Right atrium auricular region (tissue), 2 donors: ENCODE measurements around the gene PHTF2. TPM values are rescaled to one million over a fixed set of nuclear protein-coding genes. Genes with fewer than 3 reads are reported as not detected.

Experiments
- DNase-seq: peaks from one replicate; pipeline ENCODE4 v3.0.0-alpha.2; 2019; ENCODE audit warnings: low spot score
- H3K27ac ChIP-seq, 2 donors: fragments of 200-600 bp; sonication (generic); 1 replicate in 1 of 2; 2 replicates in 1 of 2; pipeline ENCODE4 v1.5.1; 2016 to 2019
- H3K27me3 ChIP-seq, 2 donors: fragments of 200-600 bp; sonication (generic); one replicate each; pipeline versions ENCODE4 v1.5.1 to v1.6.0; 2017 to 2019
- H3K36me3 ChIP-seq: fragments of 200-600 bp; sonication (generic); one replicate; pipeline ENCODE4 v1.5.1; 2016
- H3K4me1 ChIP-seq, 2 donors: fragments of 200-600 bp; sonication (generic); one replicate each; pipeline versions ENCODE4 v1.5.1 to v1.6.0; 2017 to 2019
- H3K4me3 ChIP-seq, 2 donors: fragments of 200-600 bp; sonication (generic); 1 replicate in 1 of 2; 2 replicates in 1 of 2; pipeline ENCODE4 v1.5.1; 2017 to 2019; ENCODE audit warnings: mild to moderate bottlenecking in 1 of 2, moderate library complexity in 1 of 2
- H3K9me3 ChIP-seq, 2 donors: fragments of 200-600 bp; sonication (generic); one replicate each; pipeline ENCODE4 v1.5.1; 2019
- total RNA-seq, 2 donors: library from RNA; depleted of rRNA; stranded (reverse); fragments of >200 nt; gene quantifications; one replicate each; pipeline ENCODE4 v1.1.0, GENCODE V29; 2016
- TF ChIP-seq, protein P1 (sequence below), 2 donors: fragments of 200-600 bp; sonication (generic); IDR thresholded peaks; one replicate each; pipeline ENCODE4 v1.5.1; 2019; ENCODE audit warnings: antibody characterized with exemption in 2 of 2

PHTF2 gene
- total RNA-seq, 2 donors from 2014 or later: 14.3 to 31.6 TPM

DNA sequence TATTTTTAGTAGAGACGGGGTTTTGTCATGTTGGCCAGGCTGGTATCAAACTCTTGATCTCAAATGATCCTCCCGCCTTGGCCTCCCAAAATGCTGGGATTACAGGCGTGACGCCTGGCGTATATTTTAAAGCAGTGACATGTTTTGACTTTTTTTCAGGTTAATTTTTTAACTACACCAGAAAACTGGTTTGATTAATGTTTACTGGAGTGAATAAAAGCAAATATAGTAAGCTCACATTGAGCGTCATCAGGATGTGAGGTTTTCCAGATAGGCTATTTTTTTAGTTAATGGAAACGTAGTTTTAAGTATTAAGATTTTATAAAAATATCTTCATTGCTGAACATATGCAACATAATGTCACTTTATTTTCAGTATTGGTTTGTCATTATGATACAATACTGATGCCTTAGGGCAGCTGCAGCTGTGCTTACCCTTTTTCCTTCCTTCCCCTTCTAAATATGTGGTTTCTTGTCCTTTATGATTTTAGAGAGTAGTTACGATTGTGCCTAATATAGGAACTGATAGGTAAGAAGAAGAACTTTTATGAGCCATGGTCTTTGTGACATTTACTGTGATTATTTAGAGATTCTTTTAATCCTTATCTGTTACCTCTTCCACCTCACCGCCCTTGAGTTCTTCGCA is 37.6 kb upstream of the PHTF2 start:
- no peaks in the 10 kb centered on the region for H3K27me3 ChIP-seq
- DNase-seq: no peak
- TF ChIP-seq, protein P1, sequence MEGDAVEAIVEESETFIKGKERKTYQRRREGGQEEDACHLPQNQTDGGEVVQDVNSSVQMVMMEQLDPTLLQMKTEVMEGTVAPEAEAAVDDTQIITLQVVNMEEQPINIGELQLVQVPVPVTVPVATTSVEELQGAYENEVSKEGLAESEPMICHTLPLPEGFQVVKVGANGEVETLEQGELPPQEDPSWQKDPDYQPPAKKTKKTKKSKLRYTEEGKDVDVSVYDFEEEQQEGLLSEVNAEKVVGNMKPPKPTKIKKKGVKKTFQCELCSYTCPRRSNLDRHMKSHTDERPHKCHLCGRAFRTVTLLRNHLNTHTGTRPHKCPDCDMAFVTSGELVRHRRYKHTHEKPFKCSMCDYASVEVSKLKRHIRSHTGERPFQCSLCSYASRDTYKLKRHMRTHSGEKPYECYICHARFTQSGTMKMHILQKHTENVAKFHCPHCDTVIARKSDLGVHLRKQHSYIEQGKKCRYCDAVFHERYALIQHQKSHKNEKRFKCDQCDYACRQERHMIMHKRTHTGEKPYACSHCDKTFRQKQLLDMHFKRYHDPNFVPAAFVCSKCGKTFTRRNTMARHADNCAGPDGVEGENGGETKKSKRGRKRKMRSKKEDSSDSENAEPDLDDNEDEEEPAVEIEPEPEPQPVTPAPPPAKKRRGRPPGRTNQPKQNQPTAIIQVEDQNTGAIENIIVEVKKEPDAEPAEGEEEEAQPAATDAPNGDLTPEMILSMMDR (IDR thresholded peaks at IDR 0.05): no peak
- H3K4me1 ChIP-seq: peaks cover 0 to 11% of the 10 kb centered on the region in 2 donors
- H3K9me3 ChIP-seq: no peaks in the 10 kb centered on the region
- no peak overlapping the region for H3K4me3 ChIP-seq
- H3K36me3 ChIP-seq: no peaks in the 10 kb centered on the region
- H3K27ac ChIP-seq: no peak overlapping the region

DNA sequence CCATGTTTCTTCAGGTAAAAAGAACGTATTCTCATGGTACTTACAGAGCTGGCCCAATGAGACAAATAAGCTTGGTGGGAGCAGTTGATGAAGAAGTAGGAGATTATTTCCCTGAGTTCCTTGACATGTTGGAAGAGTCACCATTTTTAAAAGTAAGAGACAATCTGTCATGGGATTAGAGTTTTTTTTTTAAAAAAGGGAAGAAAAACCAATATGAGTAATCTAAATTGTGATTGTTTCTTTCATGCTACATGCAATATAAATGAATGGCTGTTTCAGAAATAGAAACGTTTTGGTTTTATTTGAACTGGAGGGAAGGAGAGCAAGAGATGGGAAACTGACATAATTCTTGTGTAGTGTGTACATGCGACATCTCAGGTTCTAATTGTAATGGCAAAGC is 33.1 kb upstream of the PHTF2 start:
- DNase-seq: no peak
- no peaks in the 10 kb centered on the region for H3K36me3 ChIP-seq

DNA sequence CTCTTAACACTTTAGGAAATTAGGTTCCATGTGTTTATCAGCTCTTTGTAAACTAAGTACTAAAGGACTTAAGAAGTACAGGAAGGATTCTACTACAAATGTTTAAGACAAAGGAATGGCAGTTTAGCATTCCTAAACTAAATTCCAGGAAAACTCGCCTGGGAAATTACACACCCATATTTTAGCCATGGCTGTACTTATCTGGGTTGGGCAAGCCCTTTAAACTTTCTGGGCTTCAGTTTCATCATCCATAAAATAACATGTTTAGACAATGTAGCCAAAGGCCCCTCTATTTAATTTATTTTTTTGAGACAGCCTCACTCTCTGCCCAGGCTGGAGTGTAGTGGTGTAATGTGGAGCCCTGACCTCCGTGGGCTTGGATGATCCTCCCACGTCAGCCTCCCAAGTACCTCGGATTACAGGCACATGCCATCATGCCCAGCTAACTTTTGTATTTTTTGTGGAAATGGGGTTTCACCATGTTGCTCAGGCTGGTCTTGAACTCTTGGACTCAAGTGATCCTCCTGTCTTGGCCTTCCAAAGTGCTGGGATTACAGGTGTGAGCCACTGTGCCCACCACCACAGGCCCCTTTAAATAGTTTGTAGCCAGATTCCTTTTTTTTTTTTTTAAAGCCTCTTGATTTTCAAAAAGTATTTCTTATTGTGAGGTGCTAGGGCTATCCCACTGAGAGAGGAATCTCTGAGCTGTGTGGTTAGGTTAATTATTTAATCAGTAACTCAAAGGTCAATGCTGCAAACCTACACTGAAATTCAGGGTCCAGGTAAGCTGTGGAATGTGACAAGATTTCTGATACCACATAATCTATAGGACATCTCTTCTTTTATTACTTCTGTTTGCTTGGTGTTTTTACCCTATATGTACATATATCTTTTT is 32.4 kb upstream of the PHTF2 start:
- TF ChIP-seq, protein P1 (IDR thresholded peaks at IDR 0.05): no peak
- Histone ChIP-seq H3K36me3 (no peaks in the 10 kb centered on the region), H3K4me1 (peaks cover 0 to 11% of the 10 kb centered on the region in 2 donors), H3K4me3 (no peak overlapping the region), H3K27ac (no peak overlapping the region), H3K27me3 (no peaks in the 10 kb centered on the region), H3K9me3 (no peaks in the 10 kb centered on the region)
- DNase-seq: no peak

More for the DNA sequence above, 33.1 kb upstream of the PHTF2 start:
- TF ChIP-seq, protein P1 (IDR thresholded peaks at IDR 0.05): no peak
- H3K27ac ChIP-seq: no peak overlapping the region
- H3K9me3 ChIP-seq: no peaks in the 10 kb centered on the region
- H3K4me1 ChIP-seq: peaks cover 0 to 11% of the 10 kb centered on the region in 2 donors
- no peak overlapping the region for H3K4me3 ChIP-seq
- H3K27me3 ChIP-seq: no peaks in the 10 kb centered on the region

DNA sequence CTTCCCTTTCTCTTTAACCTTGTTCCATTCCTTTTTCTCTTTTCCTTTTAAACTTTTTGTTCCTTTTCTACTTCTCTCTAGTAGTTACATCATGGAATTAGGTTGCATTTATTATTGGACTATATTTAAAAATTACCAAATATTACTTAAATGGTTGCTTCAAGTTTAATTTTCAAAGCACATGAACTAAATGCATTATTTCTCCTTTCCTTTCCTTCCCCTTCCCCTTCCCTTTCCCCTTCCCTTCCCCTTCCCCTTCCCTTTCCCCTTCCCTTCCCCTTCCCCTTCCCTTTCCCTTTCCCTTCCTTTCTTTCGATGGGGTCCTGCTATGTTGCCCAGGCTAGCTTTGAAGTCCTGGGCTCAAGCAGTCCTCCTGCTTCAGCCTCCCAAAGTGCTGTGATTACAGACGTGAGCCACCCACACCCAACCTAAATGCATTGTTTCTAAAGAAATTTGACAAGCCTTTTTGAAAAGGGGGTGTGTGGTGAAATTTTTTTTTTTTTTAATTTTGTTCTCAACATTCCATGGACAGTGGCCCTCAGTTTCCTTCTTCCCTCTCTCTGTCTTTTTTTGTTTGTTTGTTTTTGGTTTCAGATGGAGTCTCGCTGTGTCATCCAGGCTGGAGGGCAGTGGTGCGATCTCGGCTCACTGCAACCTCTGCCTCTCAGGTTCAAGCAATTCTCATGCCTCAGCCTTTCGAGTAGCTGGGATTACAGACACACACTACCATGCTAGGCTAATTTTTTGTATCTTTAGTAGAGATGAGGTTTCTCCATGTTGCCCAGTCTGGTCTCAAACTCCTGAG is 31.6 kb upstream of the PHTF2 start:
- no peaks in the 10 kb centered on the region for H3K36me3 ChIP-seq
- no peak overlapping the region for H3K27ac ChIP-seq
- peaks cover 0 to 11% of the 10 kb centered on the region in 2 donors for H3K4me1 ChIP-seq
- no peak overlapping the region for H3K4me3 ChIP-seq
- DNase-seq: no peak
- no peaks in the 10 kb centered on the region for H3K27me3 ChIP-seq
- no peaks in the 10 kb centered on the region for H3K9me3 ChIP-seq
- TF ChIP-seq, protein P1 (IDR thresholded peaks at IDR 0.05): no peak

DNA sequence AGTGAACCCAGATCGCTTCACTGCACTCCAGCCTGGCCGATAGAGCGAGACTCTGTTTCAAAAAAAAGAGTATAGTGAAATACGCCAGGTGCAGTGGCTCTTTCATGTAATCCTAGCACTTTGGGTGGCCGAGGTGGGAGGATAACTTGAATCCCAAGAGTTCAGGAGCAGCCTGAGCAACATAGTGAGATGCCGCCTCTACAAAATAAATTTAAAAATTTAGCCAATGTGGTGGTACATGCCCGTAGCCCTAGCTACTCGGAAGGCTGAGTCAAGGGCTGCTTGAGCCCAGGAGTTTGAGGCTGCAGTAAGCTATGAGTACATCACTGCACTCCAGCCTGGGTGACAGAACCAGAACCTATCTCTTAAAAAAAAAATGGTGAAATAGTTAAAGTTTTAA is 28.3 kb upstream of the PHTF2 start:
- Histone ChIP-seq H3K9me3 (no peaks in the 10 kb centered on the region), H3K27ac (no peak overlapping the region), H3K36me3 (peaks cover 23% of the 10 kb centered on the region), H3K4me3 (no peak overlapping the region), H3K27me3 (no peaks in the 10 kb centered on the region), H3K4me1 (no peaks in the 10 kb centered on the region)
- DNase-seq: no peak
- TF ChIP-seq, protein P1 (IDR thresholded peaks at IDR 0.05): no peak
